ENCODE measurements around the gene SPATA6.

The SPATA6 gene

DNA sequence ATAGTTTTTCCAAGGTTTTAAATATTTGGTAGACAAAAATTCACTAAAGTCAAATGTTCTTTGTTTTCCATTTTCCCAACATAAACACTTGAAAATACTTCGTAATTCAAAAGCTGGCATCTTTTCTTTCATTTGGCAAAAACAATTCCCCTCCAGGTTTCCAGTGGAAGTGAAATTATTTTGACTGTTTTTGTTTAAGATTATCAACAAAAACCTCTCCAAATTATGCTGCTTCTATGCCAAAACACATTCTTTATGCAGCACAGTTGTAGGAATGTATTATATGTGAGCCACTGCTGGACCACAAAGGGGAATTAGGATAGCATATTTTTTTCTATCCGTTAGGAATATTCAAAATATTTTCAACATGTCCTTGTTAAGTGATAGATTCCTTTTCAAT, 205.4 kb downstream of the SPATA6 start:
- no peak overlapping the region for H3K9ac ChIP-seq (ENCODE audit: low read length)
- no peaks in the 10 kb centered on the region for H3K36me3 ChIP-seq (ENCODE audit: control insufficient read depth, insufficient read depth, low read length)

DNA sequence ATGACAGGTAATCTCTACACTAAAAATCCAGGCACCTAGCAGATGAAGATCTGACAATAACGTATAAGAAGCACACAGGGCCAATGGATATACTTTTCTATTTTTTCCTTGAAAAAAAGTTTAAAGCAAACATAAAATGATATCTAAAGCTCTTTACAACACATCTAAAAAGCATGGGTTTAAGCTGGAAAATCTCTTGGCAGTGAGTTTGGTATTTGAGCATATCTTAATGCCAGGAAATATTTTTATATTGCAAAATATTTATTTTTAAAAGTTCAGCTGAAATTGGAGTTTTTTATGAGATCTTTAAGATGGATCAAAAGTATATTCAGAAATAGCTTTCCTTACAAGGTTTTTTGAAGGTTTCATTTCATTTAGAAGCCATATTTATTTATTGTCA, 209.0 kb downstream of the SPATA6 start:
- no peak overlapping the region for H3K9ac ChIP-seq (ENCODE audit: low read length)
- H3K9me3 ChIP-seq (ENCODE audit: control insufficient read depth, low read length) = no peaks in the 10 kb centered on the region
- no peaks in the 10 kb centered on the region for H3K4me1 ChIP-seq (ENCODE audit: control insufficient read depth, insufficient read depth, low read length)
- no peaks in the 10 kb centered on the region for H3K36me3 ChIP-seq (ENCODE audit: control insufficient read depth, insufficient read depth, low read length)
- H3K4me3 ChIP-seq (ENCODE audit: low read length) = no peak overlapping the region
- H3K27me3 ChIP-seq (ENCODE audit: control insufficient read depth, insufficient read depth, low read length) = no peaks in the 10 kb centered on the region

More for the DNA sequence above, 205.4 kb downstream of the SPATA6 start:
- H3K4me3 ChIP-seq (ENCODE audit: low read length) = no peak overlapping the region
- H3K9me3 ChIP-seq (ENCODE audit: control insufficient read depth, low read length) = no peaks in the 10 kb centered on the region
- H3K27me3 ChIP-seq (ENCODE audit: control insufficient read depth, insufficient read depth, low read length) = no peaks in the 10 kb centered on the region
- no peaks in the 10 kb centered on the region for H3K4me1 ChIP-seq (ENCODE audit: control insufficient read depth, insufficient read depth, low read length)

DNA sequence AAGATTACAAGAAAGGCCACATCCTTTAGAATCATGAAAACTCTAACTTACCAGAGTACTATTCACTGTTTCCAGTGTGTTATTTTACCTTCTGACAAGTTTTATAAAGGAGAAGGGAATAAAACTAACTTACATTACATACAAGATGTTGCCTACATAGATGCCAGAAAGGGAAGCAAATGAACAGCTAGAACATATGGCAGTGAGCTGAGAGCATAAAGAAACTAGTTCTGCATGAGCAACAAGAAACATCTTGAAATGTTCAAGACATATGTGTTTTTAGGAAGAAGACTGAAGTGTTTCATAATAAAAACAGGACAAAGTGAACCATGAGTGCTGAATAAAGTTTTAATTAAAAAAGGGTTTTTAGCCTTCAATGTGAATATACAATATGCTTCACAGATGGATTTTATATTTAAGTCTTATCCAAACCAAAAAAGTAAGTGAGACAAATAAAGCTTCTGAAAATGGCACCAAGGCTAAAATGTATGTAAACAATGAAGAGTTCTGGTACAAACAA, 210.1 kb downstream of the SPATA6 start:
- H3K4me3 ChIP-seq (ENCODE audit: low read length) = no peak overlapping the region
- no peaks in the 10 kb centered on the region for H3K36me3 ChIP-seq (ENCODE audit: control insufficient read depth, insufficient read depth, low read length)
- no peaks in the 10 kb centered on the region for H3K9me3 ChIP-seq (ENCODE audit: control insufficient read depth, low read length)

GRCh38 chr1:48258106-48258505, 213.9 kb downstream of the SPATA6 start:
- Histone ChIP-seq H3K9me3 (ENCODE audit: control insufficient read depth, low read length) (no peaks in the 10 kb centered on the region), H3K27me3 (ENCODE audit: control insufficient read depth, insufficient read depth, low read length) (no peaks in the 10 kb centered on the region), H3K9ac (ENCODE audit: low read length) (no peak overlapping the region), H3K36me3 (ENCODE audit: control insufficient read depth, insufficient read depth, low read length) (no peaks in the 10 kb centered on the region), H3K4me1 (ENCODE audit: control insufficient read depth, insufficient read depth, low read length) (no peaks in the 10 kb centered on the region), H3K4me3 (ENCODE audit: low read length) (no peak overlapping the region)

More for the DNA sequence above, 210.1 kb downstream of the SPATA6 start:
- H3K4me1 ChIP-seq (ENCODE audit: control insufficient read depth, insufficient read depth, low read length) = no peaks in the 10 kb centered on the region
- no peaks in the 10 kb centered on the region for H3K27me3 ChIP-seq (ENCODE audit: control insufficient read depth, insufficient read depth, low read length)
- no peak overlapping the region for H3K9ac ChIP-seq (ENCODE audit: low read length)

GRCh38 chr1:48254254-48254653, 217.8 kb downstream of the SPATA6 start:
- Histone ChIP-seq H3K4me1 (ENCODE audit: control insufficient read depth, insufficient read depth, low read length) (peaks cover 9% of the 10 kb centered on the region), H3K36me3 (ENCODE audit: control insufficient read depth, insufficient read depth, low read length) (no peaks in the 10 kb centered on the region)

GRCh38 chr1:48251821-48252220, 220.2 kb downstream of the SPATA6 start:
- Histone ChIP-seq H3K9me3 (ENCODE audit: control insufficient read depth, low read length) (no peaks in the 10 kb centered on the region), H3K4me1 (ENCODE audit: control insufficient read depth, insufficient read depth, low read length) (peaks cover 17% of the 10 kb centered on the region), H3K4me3 (ENCODE audit: low read length) (no peak overlapping the region), H3K36me3 (ENCODE audit: control insufficient read depth, insufficient read depth, low read length) (no peaks in the 10 kb centered on the region), H3K27me3 (ENCODE audit: control insufficient read depth, insufficient read depth, low read length) (no peaks in the 10 kb centered on the region), H3K9ac (ENCODE audit: low read length) (no peak overlapping the region)

More at GRCh38 chr1:48254254-48254653, 217.8 kb downstream of the SPATA6 start:
- Histone ChIP-seq H3K4me3 (ENCODE audit: low read length) (no peak overlapping the region), H3K9me3 (ENCODE audit: control insufficient read depth, low read length) (no peaks in the 10 kb centered on the region), H3K9ac (ENCODE audit: low read length) (no peak overlapping the region), H3K27me3 (ENCODE audit: control insufficient read depth, insufficient read depth, low read length) (no peaks in the 10 kb centered on the region)

GRCh38 chr1:48251323-48251722, 220.7 kb downstream of the SPATA6 start:
- Histone ChIP-seq H3K9me3 (ENCODE audit: control insufficient read depth, low read length) (no peaks in the 10 kb centered on the region), H3K4me3 (ENCODE audit: low read length) (no peak overlapping the region), H3K27me3 (ENCODE audit: control insufficient read depth, insufficient read depth, low read length) (no peaks in the 10 kb centered on the region), H3K9ac (ENCODE audit: low read length) (no peak overlapping the region), H3K4me1 (ENCODE audit: control insufficient read depth, insufficient read depth, low read length) (peaks cover 21% of the 10 kb centered on the region), H3K36me3 (ENCODE audit: control insufficient read depth, insufficient read depth, low read length) (no peaks in the 10 kb centered on the region)

- Histone ChIP-seq H3K9me3 (ENCODE audit: control insufficient read depth, low read length) (no peaks in the 10 kb centered on the region), H3K36me3 (ENCODE audit: control insufficient read depth, insufficient read depth, low read length) (no peaks in the 10 kb centered on the region), H3K4me1 (ENCODE audit: control insufficient read depth, insufficient read depth, low read length) (peaks cover 21% of the 10 kb centered on the region), H3K9ac (ENCODE audit: low read length) (no peak overlapping the region), H3K27me3 (ENCODE audit: control insufficient read depth, insufficient read depth, low read length) (no peaks in the 10 kb centered on the region), H3K4me3 (ENCODE audit: low read length) (no peak overlapping the region)
Observed at GRCh38 chr1:48250572-48250971, 221.4 kb downstream of the SPATA6 start.

GRCh38 chr1:48249868-48250267, 222.1 kb downstream of the SPATA6 start:
- Histone ChIP-seq H3K27me3 (ENCODE audit: control insufficient read depth, insufficient read depth, low read length) (no peaks in the 10 kb centered on the region), H3K36me3 (ENCODE audit: control insufficient read depth, insufficient read depth, low read length) (no peaks in the 10 kb centered on the region), H3K9me3 (ENCODE audit: control insufficient read depth, low read length) (no peaks in the 10 kb centered on the region), H3K4me3 (ENCODE audit: low read length) (no peak overlapping the region), H3K9ac (ENCODE audit: low read length) (no peak overlapping the region), H3K4me1 (ENCODE audit: control insufficient read depth, insufficient read depth, low read length) (peaks cover 21% of the 10 kb centered on the region)

DNA sequence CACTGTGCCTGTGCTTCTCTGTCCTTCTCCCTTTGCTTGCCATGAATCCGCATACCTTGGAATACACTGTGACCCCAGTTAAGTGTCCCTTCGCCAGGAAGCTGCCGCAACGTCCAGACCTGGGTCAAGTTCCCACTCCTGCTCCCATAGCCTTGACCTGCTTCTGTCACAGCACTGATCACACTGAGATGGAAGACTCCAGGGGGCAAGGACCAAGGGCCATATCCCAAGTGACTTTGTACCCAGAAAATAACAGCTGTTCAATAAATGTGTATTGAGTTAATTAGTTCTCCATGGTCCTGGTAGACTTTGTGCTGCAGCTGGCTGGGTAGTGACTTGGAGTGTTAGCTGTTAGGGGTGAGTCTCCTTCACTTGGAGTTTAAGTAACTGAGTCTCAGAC, 223.6 kb downstream of the SPATA6 start:
- no peaks in the 10 kb centered on the region for H3K9me3 ChIP-seq (ENCODE audit: control insufficient read depth, low read length)
- H3K9ac ChIP-seq (ENCODE audit: low read length) = no peak overlapping the region
- H3K36me3 ChIP-seq (ENCODE audit: control insufficient read depth, insufficient read depth, low read length) = no peaks in the 10 kb centered on the region
- no peak overlapping the region for H3K4me3 ChIP-seq (ENCODE audit: low read length)
- peaks cover 21% of the 10 kb centered on the region for H3K4me1 ChIP-seq (ENCODE audit: control insufficient read depth, insufficient read depth, low read length)
- no peaks in the 10 kb centered on the region for H3K27me3 ChIP-seq (ENCODE audit: control insufficient read depth, insufficient read depth, low read length)

DNA sequence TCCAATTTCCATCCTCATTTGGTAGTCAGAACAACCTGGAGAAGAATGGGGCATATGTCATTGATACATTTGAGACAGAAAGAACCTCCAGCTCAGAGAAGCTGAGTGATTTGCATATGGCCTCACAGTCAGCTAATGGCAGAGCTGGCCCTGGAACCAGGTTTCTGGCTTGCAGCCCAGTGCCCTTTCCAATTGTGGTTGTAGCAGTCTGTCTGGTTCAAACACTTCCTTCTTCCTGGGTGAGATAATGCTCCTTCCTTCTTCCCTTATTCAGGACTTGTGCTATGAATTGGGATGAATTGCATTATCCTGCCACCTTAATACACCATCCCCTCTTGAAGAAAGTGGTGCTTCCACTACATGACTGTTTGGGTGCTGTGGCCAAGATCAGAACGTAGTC, 225.3 kb downstream of the SPATA6 start:
- Histone ChIP-seq H3K4me3 (ENCODE audit: low read length) (no peak overlapping the region), H3K27me3 (ENCODE audit: control insufficient read depth, insufficient read depth, low read length) (no peaks in the 10 kb centered on the region), H3K36me3 (ENCODE audit: control insufficient read depth, insufficient read depth, low read length) (no peaks in the 10 kb centered on the region), H3K9me3 (ENCODE audit: control insufficient read depth, low read length) (no peaks in the 10 kb centered on the region), H3K4me1 (ENCODE audit: control insufficient read depth, insufficient read depth, low read length) (peaks cover 21% of the 10 kb centered on the region), H3K9ac (ENCODE audit: low read length) (no peak overlapping the region)

Measured in mucosa of stomach (tissue), 1 donor.